Fibroblast of skin of abdomen (primary cell): ENCODE measurements around the gene TMEFF2.
A peak's percentile ranks its signal among the peaks of the same experiment; 100 is the strongest.

Experiments
- DNase-seq: peaks from one replicate; pipeline ENCODE4 v3.0.0-alpha.2; 2013

TMEFF2 gene

DNA sequence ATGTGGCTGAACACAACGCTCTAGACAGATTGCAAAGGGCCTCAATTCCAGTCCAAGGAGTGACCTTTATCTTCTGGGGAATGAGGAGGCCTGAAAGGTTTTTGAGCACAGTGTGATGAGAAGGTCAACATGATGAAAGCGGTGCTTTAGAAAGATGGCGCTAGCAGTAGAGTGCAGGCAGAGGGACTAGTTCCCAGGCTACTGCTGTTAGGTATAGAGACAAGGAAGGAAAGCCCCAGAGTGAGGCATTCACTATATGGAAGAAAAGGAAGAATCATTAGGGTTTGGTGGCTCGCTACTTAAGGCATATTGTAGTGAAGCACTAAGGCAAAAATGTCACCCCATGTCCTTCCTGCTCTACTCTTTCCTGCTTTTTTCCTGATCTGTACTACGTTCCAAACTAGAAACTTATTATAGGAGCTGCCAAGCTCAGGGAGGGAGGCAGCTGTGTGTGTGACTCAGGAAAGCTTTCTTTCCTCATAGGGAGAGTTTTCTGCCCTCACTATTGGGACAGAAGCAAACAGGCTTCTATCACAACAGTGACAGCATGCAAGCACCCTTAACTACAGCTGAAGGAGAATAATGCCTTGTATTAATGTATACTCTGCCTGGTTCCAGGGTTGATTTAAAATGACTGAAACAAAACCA is 187.0 kb downstream of the TMEFF2 start:
- DNase-seq, result no peak

DNA sequence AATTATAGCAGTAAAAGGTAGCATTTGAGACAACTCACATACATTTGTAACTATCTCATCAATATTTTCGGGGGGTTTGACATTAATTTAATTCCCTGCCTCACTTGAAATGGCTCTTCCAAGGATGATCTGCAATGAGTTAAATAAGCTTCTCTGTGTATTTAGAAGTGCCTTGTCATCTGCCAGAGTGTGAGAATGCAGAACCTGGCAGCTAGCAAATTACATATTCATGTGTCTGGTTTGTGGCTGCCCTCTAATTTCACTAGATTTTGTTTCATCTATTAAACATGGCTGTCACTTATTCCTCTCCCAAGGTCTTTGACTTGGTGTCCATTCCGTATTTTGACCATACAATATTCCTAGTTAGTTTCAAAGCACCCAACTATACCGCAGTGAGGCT is 189.5 kb downstream of the TMEFF2 start:
- DNase-seq, result no peak

DNA sequence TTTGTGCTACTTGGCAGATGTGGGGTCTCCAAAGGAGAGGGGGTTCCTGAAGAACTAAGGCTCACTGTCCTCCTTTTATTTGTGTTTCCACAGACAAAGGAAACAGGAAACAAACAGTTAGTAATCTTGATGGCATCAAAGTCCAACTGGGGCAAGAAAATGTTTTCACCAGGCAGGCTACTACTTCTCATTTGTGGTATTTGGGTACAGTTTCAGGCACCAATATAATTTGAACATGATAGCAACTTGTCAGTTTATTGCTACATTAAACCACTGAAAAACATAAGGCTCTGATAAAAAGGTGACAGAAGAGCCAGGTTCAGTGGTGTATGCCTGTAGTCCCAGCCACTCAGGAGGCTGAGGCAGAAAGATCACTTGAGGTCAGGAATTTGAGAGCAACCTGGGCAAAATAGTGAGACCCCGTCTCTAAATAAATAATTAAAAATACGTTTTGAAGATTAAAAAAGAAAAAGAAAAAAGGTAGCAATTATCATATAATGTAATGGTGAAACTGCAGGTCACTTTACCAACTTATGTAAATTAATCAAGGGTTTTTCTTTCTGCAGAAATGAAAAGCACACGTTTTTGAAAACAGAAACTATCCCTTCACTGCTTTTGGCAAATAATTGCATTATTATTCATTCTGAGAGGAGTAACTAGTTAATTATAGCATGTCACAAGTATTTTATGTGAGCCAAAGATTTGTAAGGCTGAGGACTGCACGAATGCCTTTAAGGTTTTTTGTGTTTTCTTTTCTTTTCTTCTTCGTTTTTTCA is 190.4 kb downstream of the TMEFF2 start:
- no peak for DNase-seq

- DNase-seq, result no peak
These were observed 192.3 kb downstream of the TMEFF2 start for GRCh38 chr2:192002418-192002817.

GRCh38 chr2:192000196-192000980 is 194.3 kb downstream of the TMEFF2 start:
- DNase-seq, result no peak

- no peak for DNase-seq
These were observed 195.5 kb downstream of the TMEFF2 start for GRCh38 chr2:191999101-191999841.

GRCh38 chr2:191995285-191995684 is 199.4 kb downstream of the TMEFF2 start:
- DNase-seq, result peak; percentile 12

- DNase-seq, result peak; percentile 46
These were observed 200.0 kb downstream of the TMEFF2 start for GRCh38 chr2:191994749-191995148.

GRCh38 chr2:191991442-191991841 is 203.3 kb downstream of the TMEFF2 start:
- no peak for DNase-seq

- DNase-seq, result no peak
These were observed 209.0 kb downstream of the TMEFF2 start for GRCh38 chr2:191985740-191986139.

- no peak for DNase-seq
These were observed 211.1 kb downstream of the TMEFF2 start for GRCh38 chr2:191983591-191983990.

GRCh38 chr2:191983186-191983585 is 211.5 kb downstream of the TMEFF2 start:
- DNase-seq, result no peak

DNA sequence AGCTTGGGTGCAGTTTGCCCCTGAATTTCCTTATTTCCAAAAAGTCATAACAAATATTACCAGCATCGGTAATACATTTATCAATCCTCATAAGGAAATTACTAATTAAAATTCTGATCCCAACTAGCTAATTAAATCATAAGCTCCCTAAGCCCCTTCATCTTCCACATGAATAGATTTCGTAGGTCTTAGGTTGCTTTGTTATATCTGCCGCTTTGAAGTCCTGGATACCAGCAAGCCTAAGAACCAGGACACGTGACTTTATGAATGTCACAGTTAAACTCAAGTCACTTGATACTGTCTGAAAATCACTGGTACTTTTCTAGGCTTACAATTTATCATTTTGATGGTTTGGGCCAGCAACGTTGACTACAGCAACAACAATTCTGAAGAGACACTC is 213.0 kb downstream of the TMEFF2 start:
- DNase-seq, result no peak

GRCh38 chr2:191980483-191980882 is 214.2 kb downstream of the TMEFF2 start:
- DNase-seq, result no peak

GRCh38 chr2:191979221-191979730 is 215.5 kb downstream of the TMEFF2 start:
- DNase-seq, result no peak

DNA sequence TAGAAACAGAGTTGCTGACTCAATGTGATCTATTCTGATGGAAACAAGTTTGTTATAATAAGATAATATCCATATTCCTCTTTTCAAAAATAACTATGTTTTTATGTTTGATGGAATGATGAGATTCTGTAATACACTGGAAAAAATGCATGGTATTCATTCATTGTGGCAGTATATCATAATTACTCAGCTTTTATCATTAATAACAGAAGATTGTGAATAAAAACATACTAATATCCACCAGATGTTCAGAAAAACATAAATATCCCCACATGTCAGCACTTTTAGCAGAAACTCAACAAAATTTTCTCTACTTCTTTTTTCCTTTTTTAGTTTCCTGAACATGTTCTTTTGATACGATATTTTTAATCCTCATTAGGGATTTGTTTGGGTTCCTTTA is 217.0 kb downstream of the TMEFF2 start:
- DNase-seq, result peak; percentile 54

- DNase-seq, result peak; percentile 45
These were observed 218.3 kb downstream of the TMEFF2 start for GRCh38 chr2:191976436-191976835.

GRCh38 chr2:191974676-191975075 is 220.1 kb downstream of the TMEFF2 start:
- no peak for DNase-seq

GRCh38 chr2:191970867-191971266 is 223.9 kb downstream of the TMEFF2 start:
- no peak for DNase-seq

DNA sequence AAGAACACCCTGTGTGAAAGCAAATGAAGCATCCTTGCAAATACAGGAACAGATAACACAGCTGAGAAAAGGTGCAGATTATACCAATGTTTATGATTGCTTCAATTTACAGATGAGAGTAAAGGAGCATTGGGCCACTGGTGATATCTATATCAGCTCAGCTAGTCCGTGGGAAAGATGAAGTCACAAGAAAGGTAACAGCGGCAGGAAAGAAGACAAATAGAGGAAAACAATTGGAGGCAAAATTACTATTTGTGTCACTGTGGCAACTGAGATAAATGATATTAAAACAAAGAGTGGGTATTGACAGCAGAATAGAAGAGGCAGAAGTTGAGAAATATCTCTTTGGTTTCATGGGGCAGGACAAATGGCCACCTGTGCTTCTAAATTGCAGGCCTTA is 226.6 kb downstream of the TMEFF2 start:
- no peak for DNase-seq

GRCh38 chr2:191965733-191966132 is 229.0 kb downstream of the TMEFF2 start:
- DNase-seq, result no peak

GRCh38 chr2:191961556-191961955 is 233.2 kb downstream of the TMEFF2 start:
- no peak for DNase-seq

DNA sequence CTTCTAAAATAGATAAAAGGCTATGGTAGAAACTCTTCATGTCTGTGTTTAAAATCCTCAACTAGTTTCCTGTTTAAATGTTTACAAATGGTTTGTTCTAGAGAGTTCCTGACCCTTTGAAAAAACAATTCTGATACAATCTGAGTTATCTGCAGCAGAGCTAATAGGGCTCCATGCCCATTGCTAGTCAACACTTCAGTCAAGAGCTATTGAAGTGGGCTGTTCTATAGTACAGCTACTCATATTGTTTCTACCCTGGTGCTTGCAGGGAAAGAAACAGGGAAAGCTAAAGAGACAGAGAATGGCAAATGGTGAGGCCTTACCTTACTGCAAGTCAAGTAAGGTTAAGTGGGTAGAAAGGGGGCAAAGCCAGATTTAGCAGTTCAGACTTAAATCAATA is 235.5 kb downstream of the TMEFF2 start:
- DNase-seq, result no peak
